Left ventricle myocardium inferior (tissue), 1 donor: Measurements from ENCODE around the gene SCNN1G. TPM values are rescaled to one million over a fixed set of nuclear protein-coding genes. Genes with fewer than 3 reads are reported as not detected.

ENCODE experiments used
- DNase-seq: peaks from one replicate; pipeline ENCODE4 v3.0.0-alpha.2; 2020
- H3K27ac ChIP-seq: fragments of 200-600 bp; replicated peaks from 2 replicates; pipeline ENCODE4 v1.8.0; 2021
- H3K27me3 ChIP-seq: fragments of 200-600 bp; 2 replicates; pipeline ENCODE4 v1.8.0; 2021; ENCODE audit warnings: low read depth
- H3K36me3 ChIP-seq: fragments of 200-600 bp; 2 replicates; pipeline ENCODE4 v1.8.0; 2021
- H3K4me1 ChIP-seq: fragments of 200-600 bp; 2 replicates; pipeline ENCODE4 v1.8.0; 2021
- H3K4me3 ChIP-seq: fragments of 200-600 bp; 2 replicates; pipeline ENCODE4 v1.8.0; 2021; ENCODE audit warnings: mild to moderate bottlenecking, moderate library complexity
- H3K9me3 ChIP-seq: fragments of 200-600 bp; replicated peaks from 2 replicates; pipeline ENCODE4 v1.8.0; 2021
- intact Hi-C: fragments of 100-400 bp; cut with micrococcal nuclease; formaldehyde crosslinking; loops from one replicate; pipeline ENCODE4 v1.11.0; 2022
- total RNA-seq: library from RNA; stranded (reverse); fragmentation: NEBNext Ultra II Directional; extraction: Animal tissue kit (Norgen Biotek cat#: 25700); gene quantifications from one replicate; pipeline ENCODE4 v1.2.1, GENCODE V29; 2021
- TF ChIP-seq, protein P1 (sequence below): fragments of 200-600 bp; IDR thresholded peaks from 2 replicates; pipeline ENCODE4 v1.8.0; 2021; ENCODE audit warnings: antibody characterized with exemption, mild to moderate bottlenecking, borderline replicate concordance
- donor health status: DM: no; HTN: yes; CAD: no; lungs with severe emphysema.

Gene SCNN1G
- total RNA-seq, 1 donor from 2014 or later, result not detected

DNA sequence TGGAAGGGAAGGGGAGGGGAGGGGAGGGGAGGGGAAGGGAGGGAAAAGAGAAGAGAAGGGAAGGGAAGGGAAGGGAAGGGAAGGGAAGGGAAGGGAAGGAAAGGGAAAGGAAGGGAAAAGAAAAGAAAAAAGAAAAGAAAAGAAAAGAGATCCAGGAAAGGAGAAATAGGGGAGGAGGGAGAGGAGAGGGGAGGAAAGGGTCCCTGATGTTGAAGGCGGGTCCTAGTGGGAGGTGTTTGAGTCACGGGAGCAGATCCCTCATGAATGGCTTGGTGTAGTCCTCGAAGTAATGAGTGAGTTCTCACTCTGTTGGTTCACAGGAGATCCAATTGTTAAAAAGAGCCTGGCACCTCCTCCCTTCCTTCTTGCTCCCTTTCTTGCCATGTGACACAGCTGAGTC, 26.4 kb upstream of the SCNN1G start:
- no peak for DNase-seq
- Histone ChIP-seq H3K27me3 (no peaks in the 10 kb centered on the region), H3K4me1 (no peaks in the 10 kb centered on the region), H3K9me3 (no peaks in the 10 kb centered on the region), H3K27ac (no peak overlapping the region), H3K4me3 (no peak overlapping the region), H3K36me3 (no peaks in the 10 kb centered on the region)
- TF ChIP-seq, protein P1, sequence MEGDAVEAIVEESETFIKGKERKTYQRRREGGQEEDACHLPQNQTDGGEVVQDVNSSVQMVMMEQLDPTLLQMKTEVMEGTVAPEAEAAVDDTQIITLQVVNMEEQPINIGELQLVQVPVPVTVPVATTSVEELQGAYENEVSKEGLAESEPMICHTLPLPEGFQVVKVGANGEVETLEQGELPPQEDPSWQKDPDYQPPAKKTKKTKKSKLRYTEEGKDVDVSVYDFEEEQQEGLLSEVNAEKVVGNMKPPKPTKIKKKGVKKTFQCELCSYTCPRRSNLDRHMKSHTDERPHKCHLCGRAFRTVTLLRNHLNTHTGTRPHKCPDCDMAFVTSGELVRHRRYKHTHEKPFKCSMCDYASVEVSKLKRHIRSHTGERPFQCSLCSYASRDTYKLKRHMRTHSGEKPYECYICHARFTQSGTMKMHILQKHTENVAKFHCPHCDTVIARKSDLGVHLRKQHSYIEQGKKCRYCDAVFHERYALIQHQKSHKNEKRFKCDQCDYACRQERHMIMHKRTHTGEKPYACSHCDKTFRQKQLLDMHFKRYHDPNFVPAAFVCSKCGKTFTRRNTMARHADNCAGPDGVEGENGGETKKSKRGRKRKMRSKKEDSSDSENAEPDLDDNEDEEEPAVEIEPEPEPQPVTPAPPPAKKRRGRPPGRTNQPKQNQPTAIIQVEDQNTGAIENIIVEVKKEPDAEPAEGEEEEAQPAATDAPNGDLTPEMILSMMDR, result no peak
- intact Hi-C loops, result no loop called here

DNA sequence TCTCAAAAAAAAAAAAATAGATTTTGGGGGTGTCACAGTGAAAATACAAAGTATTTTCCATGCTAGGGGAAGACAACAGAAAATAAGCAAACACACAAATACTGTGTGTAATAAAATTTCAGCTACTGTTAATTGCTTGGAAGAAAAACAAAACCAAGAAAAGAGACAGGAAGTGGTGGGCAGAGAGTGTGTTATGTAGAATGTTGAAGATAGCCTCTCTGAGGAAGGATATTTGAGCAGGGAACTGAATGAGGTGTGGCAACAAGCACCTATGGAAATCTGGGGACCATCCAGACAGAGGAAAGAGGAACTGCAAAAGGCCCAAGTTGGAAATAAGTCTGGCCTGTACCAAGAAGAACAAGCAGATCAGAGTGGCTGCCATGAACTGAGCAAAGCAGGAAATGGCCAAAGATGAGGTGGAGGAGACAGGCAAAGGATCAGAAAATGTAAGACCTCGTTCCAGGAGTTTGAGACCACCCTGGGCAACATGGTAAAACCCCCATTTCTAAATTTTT, 25.5 kb upstream of the SCNN1G start:
- no peaks in the 10 kb centered on the region for H3K36me3 ChIP-seq
- intact Hi-C loops, result no loop called here
- H3K27ac ChIP-seq, result no peak overlapping the region
- no peak overlapping the region for H3K4me3 ChIP-seq
- TF ChIP-seq, protein P1, result no peak
- DNase-seq, result no peak
- no peaks in the 10 kb centered on the region for H3K27me3 ChIP-seq
- no peaks in the 10 kb centered on the region for H3K4me1 ChIP-seq
- no peaks in the 10 kb centered on the region for H3K9me3 ChIP-seq

DNA sequence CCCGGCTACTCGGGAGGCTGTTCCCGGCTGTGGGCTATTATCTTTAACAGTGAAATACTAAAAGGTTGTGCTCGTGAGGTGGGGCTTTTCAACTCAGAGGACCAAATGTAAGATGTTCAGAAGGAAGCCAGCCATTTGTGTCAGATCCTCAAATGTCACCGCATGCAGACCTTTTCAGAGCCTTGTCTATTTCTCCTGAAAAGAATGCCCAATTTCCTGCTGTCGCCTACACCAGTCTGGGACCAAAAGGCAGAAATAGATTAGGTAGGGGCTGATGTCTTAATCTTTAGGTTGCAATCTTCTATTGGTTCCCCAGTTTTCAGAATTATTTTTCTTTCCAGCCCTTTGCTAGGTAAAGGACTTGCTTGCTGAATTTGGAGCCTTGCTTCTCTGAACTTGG, 24.4 kb upstream of the SCNN1G start:
- intact Hi-C loops, result no loop called here
- TF ChIP-seq, protein P1, result no peak

DNA sequence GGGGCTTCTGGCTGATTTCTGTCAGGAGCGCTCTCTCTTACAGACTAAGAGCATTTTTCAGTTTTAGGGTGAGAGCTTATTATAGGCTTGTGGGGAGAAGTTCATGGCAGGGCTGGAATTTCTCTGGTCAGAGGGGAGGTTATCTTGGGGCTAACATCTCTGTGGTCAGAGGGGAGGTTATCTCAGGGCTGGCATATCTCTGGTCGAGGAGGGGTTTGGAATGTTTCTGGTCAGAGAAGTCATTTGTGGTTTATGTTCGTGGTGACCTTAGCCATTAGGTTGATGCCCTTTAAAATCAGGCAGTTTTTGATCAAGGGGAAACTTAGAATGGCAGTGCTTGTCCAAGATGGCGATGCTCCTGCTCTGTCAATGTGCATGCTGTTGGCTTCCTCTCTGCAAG, 22.5 kb upstream of the SCNN1G start:
- Histone ChIP-seq H3K9me3 (peaks cover 1% of the 10 kb centered on the region), H3K27me3 (no peaks in the 10 kb centered on the region), H3K4me3 (no peak overlapping the region), H3K36me3 (no peaks in the 10 kb centered on the region), H3K27ac (no peak overlapping the region), H3K4me1 (no peaks in the 10 kb centered on the region)
- TF ChIP-seq, protein P1, result no peak
- no peak for DNase-seq
- intact Hi-C loops, result no loop called here

More for the DNA sequence above, 24.4 kb upstream of the SCNN1G start:
- no peaks in the 10 kb centered on the region for H3K4me1 ChIP-seq
- DNase-seq, result no peak
- no peaks in the 10 kb centered on the region for H3K27me3 ChIP-seq
- no peak overlapping the region for H3K4me3 ChIP-seq
- H3K9me3 ChIP-seq, result no peaks in the 10 kb centered on the region
- no peak overlapping the region for H3K27ac ChIP-seq
- H3K36me3 ChIP-seq, result no peaks in the 10 kb centered on the region

DNA sequence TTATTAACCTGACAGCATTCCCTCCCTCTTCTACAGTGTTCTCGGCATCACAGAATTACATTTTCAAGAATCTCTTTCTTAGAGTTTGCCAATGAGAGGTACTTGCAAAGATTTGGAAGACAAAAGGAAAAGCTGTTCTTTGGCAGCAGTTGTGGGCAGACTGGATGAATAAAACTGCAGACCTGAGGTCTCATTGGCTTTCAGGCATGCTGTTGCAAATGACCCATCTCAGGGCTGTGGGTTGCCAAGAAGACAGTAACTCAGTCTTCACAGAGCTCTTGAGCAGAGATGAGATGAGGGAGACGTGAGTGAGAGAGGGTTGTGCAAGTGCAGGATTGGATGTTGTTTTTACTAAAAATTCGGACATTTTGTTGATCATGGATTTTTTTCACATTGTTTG, 22.0 kb upstream of the SCNN1G start:
- intact Hi-C loops, result no loop called here
- Histone ChIP-seq H3K4me3 (no peak overlapping the region), H3K9me3 (peaks cover 6% of the 10 kb centered on the region), H3K27ac (no peak overlapping the region), H3K36me3 (no peaks in the 10 kb centered on the region), H3K4me1 (no peaks in the 10 kb centered on the region), H3K27me3 (peaks cover 2% of the 10 kb centered on the region)
- TF ChIP-seq, protein P1, result no peak
- DNase-seq, result no peak
